Upper lobe of left lung (tissue), 4 donors: ENCODE data around the gene NEURL4.

Experiments used
- CTCF ChIP-seq, 6 experiments: fragments of 450-650 bp in 4 of 6; fragments of 200-600 bp in 2 of 6; sonication (generic) in 2 of 6; IDR thresholded peaks; one replicate each; pipeline ENCODE4 v1.5.1; 2016 to 2019; ENCODE audit warnings: antibody characterized with exemption in 6 of 6
- POLR2A ChIP-seq, 4 donors: fragments of 450-650 bp; IDR thresholded peaks; one replicate each; pipeline ENCODE4 v1.5.1; 2016 to 2017; ENCODE audit warnings: antibody characterized with exemption in 4 of 4, mild to moderate bottlenecking in 2 of 4

- TF ChIP-seq POLR2A (IDR thresholded peaks at IDR 0.05) (no peak), CTCF (IDR thresholded peaks at IDR 0.05) (no peak)
Measured at GRCh38 chr17:7290685-7291084, 38.5 kb downstream of the NEURL4 start.
